HepG2 (cell line): Measurements from ENCODE around the gene COG5. TPM values are rescaled to one million over a fixed set of nuclear protein-coding genes. Genes with fewer than 3 reads are reported as not detected.

Source experiments
- ATAC-seq: fragments of 200-7000 bp; cut with Tn5 transposase; 3 replicates; pipeline ENCODE4 v1.9.1; 2020; ENCODE audit warnings: mild to moderate bottlenecking, moderate library complexity
- BruUV-seq: library from RNA; stranded (reverse); fragments of 400-500 nt; replicated peaks from 2 replicates; lab custom pipeline; 2021; lab: Mats Ljungman, UMichigan
- CTCF ChIA-PET: fragments of 300-600 bp; formaldehyde crosslinking; extraction: SDS; loops from one replicate; lab custom pipeline; 2021; ENCODE audit warnings: low total read pairs, inconsistent platforms, low intra/inter-chr PET ratio; lab: Yijun Ruan, JAX
- POLR2A ChIA-PET: fragments of 350-600 bp; sonication (Branson Sonifier 250); formaldehyde crosslinking; loops from one replicate; lab custom pipeline; 2020; ENCODE audit warnings: antibody characterized with exemption, inconsistent platforms; lab: Yijun Ruan, JAX
- DNase-seq: peaks from one replicate; pipeline ENCODE4 v3.0.0-alpha.2; 2015; ENCODE audit warnings: low spot score
- FAIRE-seq: peaks from 3 replicates; lab custom pipeline; 2011; peaks lifted over from hg19 to GRCh38; lab: Jason Lieb, UNC
- H2AFZ ChIP-seq: one replicate; pipeline ENCODE4 v1.6.1; 2011; ENCODE audit warnings: low read length, inconsistent platforms
- H3K27ac ChIP-seq: fragments of 300-600 bp; 3 replicates; pipeline ENCODE4 v1.8.0; 2011; ENCODE audit warnings: mixed run types, mild to moderate bottlenecking, mixed read lengths, low read length, inconsistent platforms; ENCODE audit not compliant: insufficient read depth; ENCODE audit errors: extremely low read length
- H3K27me3 ChIP-seq, 2 experiments: fragments of 200-600 bp in 1 of 2; 2 replicates in 1 of 2; 3 replicates in 1 of 2; pipeline versions ENCODE4 v1.6.0 to v1.8.0; 2011; ENCODE audit warnings: low read length in 2 of 2, mild to moderate bottlenecking in 2 of 2, moderate library complexity in 2 of 2, inconsistent platforms in 1 of 2; ENCODE audit not compliant: insufficient read depth in 2 of 2, control insufficient read depth in 1 of 2
- H3K36me3 ChIP-seq, 2 experiments: fragments of 200-600 bp in 1 of 2; replicated peaks in 1 of 2; 2 replicates in 1 of 2; 3 replicates in 1 of 2; pipeline versions ENCODE4 v1.5.1 to v1.8.0; 2011; ENCODE audit warnings: low read length in 2 of 2, inconsistent platforms in 1 of 2; ENCODE audit not compliant: insufficient read depth in 2 of 2, control insufficient read depth in 1 of 2
- H3K4me1 ChIP-seq: 2 replicates; pipeline ENCODE4 v1.5.1; 2012; ENCODE audit warnings: low read length, inconsistent platforms; ENCODE audit not compliant: insufficient read depth
- H3K4me2 ChIP-seq: 2 replicates; pipeline ENCODE4 v1.6.0; 2011; ENCODE audit warnings: low read depth, low read length, inconsistent platforms
- H3K4me3 ChIP-seq, 3 experiments: fragments of 200-600 bp in 1 of 3; sonication (generic), shearing (Covaris generic) in 1 of 3; replicated peaks in 1 of 3; 2 replicates each; pipeline ENCODE4 v1.5.1; 2011 to 2016; ENCODE audit warnings: low read length in 3 of 3, inconsistent platforms in 2 of 3, low read depth in 2 of 3, mild to moderate bottlenecking in 2 of 3, control low read depth in 1 of 3, mixed read lengths in 1 of 3; ENCODE audit not compliant: insufficient read depth in 1 of 3
- H3K79me2 ChIP-seq: one replicate; pipeline ENCODE4 v1.6.1; 2011; ENCODE audit warnings: low read length, inconsistent platforms; ENCODE audit not compliant: insufficient read depth
- H3K9ac ChIP-seq: 2 replicates; pipeline ENCODE4 v1.6.0; 2011; ENCODE audit warnings: mild to moderate bottlenecking, low read depth, low read length, inconsistent platforms; ENCODE audit not compliant: insufficient read depth
- H3K9me3 ChIP-seq: 2 replicates; pipeline ENCODE4 v1.5.1; 2012; ENCODE audit warnings: mild to moderate bottlenecking, low read length
- H4K20me1 ChIP-seq: 2 replicates; pipeline ENCODE4 v1.6.0; 2011; ENCODE audit warnings: inconsistent platforms, mild to moderate bottlenecking, low read length, moderate library complexity; ENCODE audit not compliant: insufficient read depth
- ATM ChIP-seq: fragments of 450-650 bp; IDR thresholded peaks from 2 replicates; pipeline ENCODE4 v1.7.1; 2017; ENCODE audit warnings: mild to moderate bottlenecking, borderline replicate concordance
- JUN ChIP-seq: sonication (generic); formaldehyde crosslinking; IDR thresholded peaks from 2 replicates; pipeline ENCODE4 v1.4.0; 2020; ENCODE audit warnings: mild to moderate bottlenecking, missing genetic modification reagents
- MAF1 ChIP-seq: sonication (generic); formaldehyde crosslinking; IDR thresholded peaks from 2 replicates; pipeline ENCODE4 v1.5.0; 2020; ENCODE audit warnings: missing genetic modification reagents, borderline replicate concordance
- NFATC3 ChIP-seq: sonication (generic); formaldehyde crosslinking; IDR thresholded peaks from 2 replicates; pipeline ENCODE4 v1.5.1; 2020; ENCODE audit warnings: mild to moderate bottlenecking, missing genetic modification reagents
- RXRB ChIP-seq: IDR thresholded peaks from 2 replicates; pipeline ENCODE4 v1.6.1; 2016; ENCODE audit warnings: borderline replicate concordance, missing genetic modification reagents, missing compliant biosample characterization
- ZNF333 ChIP-seq: sonication (generic); formaldehyde crosslinking; IDR thresholded peaks from 2 replicates; pipeline ENCODE4 v1.4.0; 2020; ENCODE audit warnings: mild to moderate bottlenecking, missing genetic modification reagents, borderline replicate concordance
- ZNF563 ChIP-seq: sonication (generic); formaldehyde crosslinking; IDR thresholded peaks from 2 replicates; pipeline ENCODE4 v1.8.0; 2022; ENCODE audit warnings: mild to moderate bottlenecking, moderate library complexity, missing genetic modification reagents
- ZNF615 ChIP-seq: sonication (generic); formaldehyde crosslinking; IDR thresholded peaks from 2 replicates; pipeline ENCODE4 v1.5.0; 2020; ENCODE audit warnings: mild to moderate bottlenecking, missing genetic modification reagents, borderline replicate concordance
- ZSCAN25 ChIP-seq: sonication (generic); formaldehyde crosslinking; IDR thresholded peaks from 2 replicates; pipeline ENCODE4 v1.8.0; 2022; ENCODE audit warnings: mild to moderate bottlenecking, missing genetic modification reagents
- WGBS: methylation state at CpG from one replicate; pipeline ENCODE4 v1.1.6; 2017; ENCODE audit warnings: low lambda C conversion rate; 5-methylcytosine and 5-hydroxymethylcytosine counted together
- in situ Hi-C: cut with HindIII; loops from 2 replicates; pipeline ENCODE4 v1.10.0; 2017; ENCODE audit warnings: low pct_unique_long_range_greater_than_20kb; ENCODE audit not compliant: extremely low pct_ligation_motif_present
- intact Hi-C: fragments of 100-400 bp; cut with micrococcal nuclease; formaldehyde crosslinking; loops from one replicate; pipeline ENCODE4 v1.10.0; 2022; ENCODE audit not compliant: unreplicated experiment
- polyA plus RNA-seq, 8 experiments: library from polyadenylated mRNA; depleted of rRNA in 3 of 8; stranded (reverse) in 7 of 8; unstranded in 1 of 8; fragments of >200 nt; fragmentation: Illumina TruSeq in 4 of 8; extraction: Trizol in 4 of 8; gene quantifications; 2 replicates each; pipeline versions ENCODE4 v1.2.1 to v1.2.3, GENCODE V29; 2011 to 2016; ENCODE audit warnings: low read depth in 4 of 8, missing spikeins in 1 of 8, mixed read lengths in 1 of 8; ENCODE audit not compliant: insufficient read depth in 1 of 8
- total RNA-seq, 5 experiments: library from RNA; depleted of rRNA; stranded (reverse); fragments of >200 nt; fragmentation: Illumina TruSeq; extraction: Trizol; gene quantifications; 2 replicates each; pipeline ENCODE4 v1.2.3, GENCODE V29; 2016; ENCODE audit warnings: low read depth in 1 of 5
- TF ChIP-seq, protein P1 (sequence below): sonication (generic); formaldehyde crosslinking; IDR thresholded peaks from 2 replicates; pipeline ENCODE4 v1.4.0; 2020; ENCODE audit warnings: missing genetic modification reagents
- TF ChIP-seq, protein P2 (sequence below): sonication (generic); formaldehyde crosslinking; IDR thresholded peaks from 2 replicates; pipeline ENCODE4 v1.4.0; 2020; ENCODE audit warnings: mild to moderate bottlenecking, missing genetic modification reagents
- TF ChIP-seq, protein P3 (sequence below): sonication (generic); formaldehyde crosslinking; IDR thresholded peaks from 2 replicates; pipeline ENCODE4 v1.4.0; 2020; ENCODE audit warnings: mild to moderate bottlenecking, missing genetic modification reagents

The COG5 gene
- total and polyA plus RNA-seq, 2 of the 13 experiments (the other 11 are each of a cell fraction or from before 2014, with no cell fraction given) = 20.4 to 31.3 TPM

DNA sequence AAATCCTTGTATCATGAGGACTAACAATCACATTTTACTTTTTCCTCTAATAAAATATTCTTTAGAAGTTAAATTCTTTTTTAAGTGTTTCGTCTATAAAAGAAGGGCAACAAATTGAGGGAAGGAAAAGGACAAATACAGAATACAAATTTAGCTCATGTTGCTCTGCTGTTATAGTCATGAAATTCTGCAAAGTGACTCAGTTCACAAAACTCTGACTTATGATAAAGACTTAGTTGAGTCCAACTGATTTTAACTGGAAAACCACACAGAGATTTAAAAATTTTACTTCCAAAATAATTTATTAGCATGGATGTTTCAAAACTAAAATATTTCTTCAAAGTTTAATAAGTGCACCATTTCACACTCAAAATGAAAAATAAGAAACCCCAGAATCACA, 168.9 kb downstream of the COG5 start:
- H3K27me3 ChIP-seq = no peaks in the 10 kb centered on the region
- no peak overlapping the region for H3K27ac ChIP-seq
- WGBS = 90% methylated on average over 1 of the region's 1 CpG
- H3K4me2 ChIP-seq = no peak overlapping the region
- DNase-seq (no peak), ATAC-seq (no peak), FAIRE-seq (no peak)
- no peak overlapping the region for H2AFZ ChIP-seq
- H3K9me3 ChIP-seq = no peaks in the 10 kb centered on the region
- no peaks in the 10 kb centered on the region for H3K36me3 ChIP-seq
- no TSS peak for BruUV-seq
- H3K9ac ChIP-seq = no peak overlapping the region
- H3K4me3 ChIP-seq = no peak overlapping the region
- ChIA-PET POLR2A (no interaction called here), CTCF (no interaction called here)
- intact Hi-C loops (no loop called here), in situ Hi-C loops (no loop called here)
- H3K4me1 ChIP-seq = peaks cover 13% of the 10 kb centered on the region
- H3K79me2 ChIP-seq = no peaks in the 10 kb centered on the region
- TF ChIP-seq ZNF333 (CRISPR knock-in tag) (no peak), JUN (CRISPR knock-in tag) (no peak), ATM (no peak), ZNF615 (CRISPR knock-in tag) (no peak), ZSCAN25 (CRISPR knock-in tag) (no peak), RXRB (CRISPR knock-in tag) (no peak), NFATC3 (CRISPR knock-in tag) (no peak), MAF1 (CRISPR knock-in tag) (no peak), ZNF563 (CRISPR knock-in tag) (no peak)
- TF ChIP-seq, protein P1, sequence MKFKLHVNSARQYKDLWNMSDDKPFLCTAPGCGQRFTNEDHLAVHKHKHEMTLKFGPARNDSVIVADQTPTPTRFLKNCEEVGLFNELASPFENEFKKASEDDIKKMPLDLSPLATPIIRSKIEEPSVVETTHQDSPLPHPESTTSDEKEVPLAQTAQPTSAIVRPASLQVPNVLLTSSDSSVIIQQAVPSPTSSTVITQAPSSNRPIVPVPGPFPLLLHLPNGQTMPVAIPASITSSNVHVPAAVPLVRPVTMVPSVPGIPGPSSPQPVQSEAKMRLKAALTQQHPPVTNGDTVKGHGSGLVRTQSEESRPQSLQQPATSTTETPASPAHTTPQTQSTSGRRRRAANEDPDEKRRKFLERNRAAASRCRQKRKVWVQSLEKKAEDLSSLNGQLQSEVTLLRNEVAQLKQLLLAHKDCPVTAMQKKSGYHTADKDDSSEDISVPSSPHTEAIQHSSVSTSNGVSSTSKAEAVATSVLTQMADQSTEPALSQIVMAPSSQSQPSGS = no peak
- TF ChIP-seq, protein P2, sequence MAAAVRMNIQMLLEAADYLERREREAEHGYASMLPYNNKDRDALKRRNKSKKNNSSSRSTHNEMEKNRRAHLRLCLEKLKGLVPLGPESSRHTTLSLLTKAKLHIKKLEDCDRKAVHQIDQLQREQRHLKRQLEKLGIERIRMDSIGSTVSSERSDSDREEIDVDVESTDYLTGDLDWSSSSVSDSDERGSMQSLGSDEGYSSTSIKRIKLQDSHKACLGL (CRISPR knock-in tag) = no peak
- TF ChIP-seq, protein P3, sequence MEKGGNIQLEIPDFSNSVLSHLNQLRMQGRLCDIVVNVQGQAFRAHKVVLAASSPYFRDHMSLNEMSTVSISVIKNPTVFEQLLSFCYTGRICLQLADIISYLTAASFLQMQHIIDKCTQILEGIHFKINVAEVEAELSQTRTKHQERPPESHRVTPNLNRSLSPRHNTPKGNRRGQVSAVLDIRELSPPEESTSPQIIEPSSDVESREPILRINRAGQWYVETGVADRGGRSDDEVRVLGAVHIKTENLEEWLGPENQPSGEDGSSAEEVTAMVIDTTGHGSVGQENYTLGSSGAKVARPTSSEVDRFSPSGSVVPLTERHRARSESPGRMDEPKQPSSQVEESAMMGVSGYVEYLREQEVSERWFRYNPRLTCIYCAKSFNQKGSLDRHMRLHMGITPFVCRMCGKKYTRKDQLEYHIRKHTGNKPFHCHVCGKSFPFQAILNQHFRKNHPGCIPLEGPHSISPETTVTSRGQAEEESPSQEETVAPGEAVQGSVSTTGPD = no peak
- no peaks in the 10 kb centered on the region for H4K20me1 ChIP-seq
